GM23248 (cell line): Measurements from ENCODE around the gene SEMA5A. TPM values are rescaled to one million over a fixed set of nuclear protein-coding genes. Genes with fewer than 3 reads are reported as not detected.

Source experiments
- DNase-seq: peaks from one replicate; pipeline ENCODE4 v3.0.0-alpha.2; 2015
- H2AFZ ChIP-seq: fragments of 200-600 bp; sonication (generic); 2 replicates; pipeline ENCODE4 v1.6.1; 2016; ENCODE audit warnings: antibody characterized with exemption
- H3F3A ChIP-seq: fragments of 200-600 bp; sonication (generic); 2 replicates; pipeline ENCODE4 v1.6.1; 2016; ENCODE audit warnings: mild to moderate bottlenecking, antibody characterized with exemption, mixed run types; ENCODE audit not compliant: insufficient read depth
- H3K27ac ChIP-seq: fragments of 200-600 bp; sonication (generic); 2 replicates; pipeline ENCODE4 v1.5.1; 2016; ENCODE audit warnings: mild to moderate bottlenecking
- H3K27me3 ChIP-seq: fragments of 200-600 bp; sonication (generic); replicated peaks from 2 replicates; pipeline ENCODE4 v1.6.1; 2016; ENCODE audit warnings: mild to moderate bottlenecking; ENCODE audit not compliant: insufficient read depth
- H3K36me3 ChIP-seq: fragments of 200-600 bp; sonication (generic); 2 replicates; pipeline ENCODE4 v1.6.1; 2016; ENCODE audit warnings: low read depth, mild to moderate bottlenecking
- H3K4me1 ChIP-seq: fragments of 200-600 bp; sonication (generic); 2 replicates; pipeline ENCODE4 v1.6.1; 2016; ENCODE audit warnings: mild to moderate bottlenecking; ENCODE audit not compliant: insufficient read depth
- H3K4me2 ChIP-seq: fragments of 200-600 bp; sonication (generic); one replicate; pipeline ENCODE4 v1.6.1; 2016; ENCODE audit warnings: mild to moderate bottlenecking; ENCODE audit not compliant: unreplicated experiment
- H3K4me3 ChIP-seq: fragments of 200-600 bp; sonication (generic); 2 replicates; pipeline ENCODE4 v1.5.1; 2016; ENCODE audit warnings: mild to moderate bottlenecking
- H3K79me2 ChIP-seq: fragments of 200-600 bp; sonication (generic); 2 replicates; pipeline ENCODE4 v1.6.1; 2016; ENCODE audit warnings: mild to moderate bottlenecking; ENCODE audit not compliant: insufficient read depth
- H3K9ac ChIP-seq: fragments of 200-600 bp; sonication (generic); 2 replicates; pipeline ENCODE4 v1.6.1; 2016; ENCODE audit warnings: mild to moderate bottlenecking
- H3K9me2 ChIP-seq: fragments of 200-600 bp; sonication (generic); 2 replicates; pipeline ENCODE4 v1.6.1; 2016; ENCODE audit warnings: mixed run types, mild to moderate bottlenecking, moderate library complexity; ENCODE audit not compliant: insufficient read depth
- H3K9me3 ChIP-seq: fragments of 200-600 bp; sonication (generic); one replicate; pipeline ENCODE4 v1.6.1; 2017; ENCODE audit warnings: low read depth
- H4K20me1 ChIP-seq: fragments of 200-600 bp; sonication (generic); 2 replicates; pipeline ENCODE4 v1.6.0; 2016; ENCODE audit not compliant: insufficient read depth
- EZH2 ChIP-seq: fragments of 200-600 bp; sonication (generic); IDR thresholded peaks from 2 replicates; pipeline ENCODE4 v1.6.1; 2018; ENCODE audit warnings: antibody characterized with exemption, mild to moderate bottlenecking; ENCODE audit not compliant: insufficient read depth, poor library complexity, severe bottlenecking
- EZH2phosphoT487 ChIP-seq: fragments of 200-600 bp; sonication (generic); IDR thresholded peaks from 2 replicates; pipeline ENCODE4 v1.6.1; 2018; ENCODE audit warnings: antibody characterized with exemption, moderate library complexity, mild to moderate bottlenecking, low read depth; ENCODE audit not compliant: insufficient read depth
- WGBS, 2 experiments: methylation state at CpG; one replicate each; pipeline ENCODE4 v1.1.6; 2015 to 2017; ENCODE audit warnings: low lambda C conversion rate in 2 of 2, low coverage in 1 of 2; ENCODE audit errors: missing lambda C conversion rate in 2 of 2; 5-methylcytosine and 5-hydroxymethylcytosine counted together
- in situ Hi-C: fragments of 300-500 bp; cut with MboI; formaldehyde crosslinking; loops from 2 replicates; pipeline ENCODE4 v1.15.0; 2020
- polyA plus RNA-seq: library from polyadenylated mRNA; unstranded; fragments of >200 nt; fragmentation: Nextera tagmentation; extraction: Ambion mirVana; gene quantifications from 2 replicates; pipeline ENCODE4 v1.2.1, GENCODE V29; 2016
- total RNA-seq: library from RNA; depleted of rRNA; stranded (reverse); fragments of >200 nt; shearing (Covaris generic); gene quantifications from 2 replicates; pipeline ENCODE4 v1.2.3, GENCODE V29; 2014

SEMA5A gene
- total and polyA plus RNA-seq, 2 experiments from 2014 or later, result 33.5 to 38.2 TPM

DNA sequence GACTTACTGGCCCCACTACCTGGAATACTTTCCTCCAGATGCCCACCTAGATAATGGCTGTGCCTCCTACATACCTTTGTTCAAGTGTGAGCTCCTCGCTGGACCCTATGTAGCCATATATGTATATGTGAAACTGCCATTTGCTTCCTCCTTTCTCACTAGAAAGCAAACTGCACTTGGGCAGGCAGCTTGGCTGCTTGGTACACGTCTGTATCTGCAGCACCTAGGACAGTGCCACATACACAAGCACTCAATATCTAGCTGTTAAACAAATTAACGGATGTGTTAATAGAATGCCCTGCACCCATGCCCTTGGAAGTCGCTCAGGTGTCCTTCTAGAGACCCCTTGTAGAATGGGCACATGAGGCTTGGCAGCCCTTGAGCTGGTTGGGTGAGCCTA is 301.5 kb downstream of the SEMA5A start:
- peaks cover 14% of the 10 kb centered on the region for H3K4me1 ChIP-seq
- H4K20me1 ChIP-seq, result no peaks in the 10 kb centered on the region
- no peak overlapping the region for H3K4me2 ChIP-seq
- peaks cover 8% of the 10 kb centered on the region for H3F3A ChIP-seq
- WGBS, 2 experiments, result 71 to 73% methylated on average over 4 of the region's 4 CpGs
- no peak overlapping the region for H3K9ac ChIP-seq
- no peak for DNase-seq
- H3K9me2 ChIP-seq, result no peaks in the 10 kb centered on the region
- H3K36me3 ChIP-seq, result no peaks in the 10 kb centered on the region
- no peaks in the 10 kb centered on the region for H3K9me3 ChIP-seq
- no peak overlapping the region for H3K4me3 ChIP-seq
- no peak for TF ChIP-seq EZH2phosphoT487
- no peak for TF ChIP-seq EZH2
- no peak overlapping the region for H2AFZ ChIP-seq
- in situ Hi-C loops, result no loop called here
- no peaks in the 10 kb centered on the region for H3K27me3 ChIP-seq
- no peak overlapping the region for H3K27ac ChIP-seq
- H3K79me2 ChIP-seq, result no peaks in the 10 kb centered on the region

DNA sequence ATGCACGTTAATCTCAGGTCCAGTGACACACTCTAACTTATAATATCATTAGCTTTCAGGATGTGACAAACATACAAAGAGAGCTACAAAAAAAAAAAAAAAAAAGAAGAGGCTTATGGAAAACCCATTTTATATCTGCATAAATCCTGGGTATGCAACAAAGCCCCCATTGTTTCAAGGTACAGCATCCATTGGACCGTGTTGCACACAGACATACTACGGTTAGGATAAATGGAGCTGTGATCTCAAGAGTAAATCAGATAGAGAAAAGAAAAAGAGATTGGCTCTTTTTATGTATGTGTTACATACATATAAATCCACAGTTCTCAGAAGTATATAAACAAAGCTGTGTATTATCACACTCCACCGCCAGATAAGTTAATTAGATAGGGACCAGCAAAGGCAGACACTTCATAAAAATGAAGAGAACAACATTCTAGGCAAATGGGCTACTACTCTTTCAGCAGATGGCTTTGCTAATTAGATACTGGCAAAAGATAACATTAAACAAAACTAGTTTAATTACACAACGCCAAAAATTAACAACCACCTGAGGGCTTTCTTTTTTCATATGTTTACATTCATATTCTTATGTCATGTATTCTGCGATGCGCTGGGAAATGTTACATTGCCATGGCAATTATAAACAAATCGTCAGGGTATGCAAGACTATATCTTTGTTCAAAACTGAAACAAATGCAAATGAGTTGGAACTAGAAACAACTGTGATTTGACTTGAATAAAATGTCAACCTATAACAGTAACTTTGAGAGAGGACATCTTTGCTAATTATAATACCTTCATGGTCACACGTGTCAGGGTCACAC is 304.2 kb downstream of the SEMA5A start:
- Histone ChIP-seq H3K9ac (no peak overlapping the region), H3K36me3 (no peaks in the 10 kb centered on the region), H3K9me3 (no peaks in the 10 kb centered on the region), H3K4me1 (peaks cover 27% of the 10 kb centered on the region), H3K79me2 (no peaks in the 10 kb centered on the region), H3K27ac (no peak overlapping the region), H2AFZ (no peak overlapping the region), H4K20me1 (no peaks in the 10 kb centered on the region), H3K27me3 (no peaks in the 10 kb centered on the region), H3F3A (peaks cover 19% of the 10 kb centered on the region), H3K4me3 (no peak overlapping the region), H3K9me2 (no peaks in the 10 kb centered on the region), H3K4me2 (no peak overlapping the region)
- 86 to 89% methylated on average over 9 of the region's 9 CpGs for WGBS, 2 experiments
- DNase-seq, result no peak
- in situ Hi-C loops, result no loop called here
- no peak for TF ChIP-seq EZH2phosphoT487
- no peak for TF ChIP-seq EZH2

DNA sequence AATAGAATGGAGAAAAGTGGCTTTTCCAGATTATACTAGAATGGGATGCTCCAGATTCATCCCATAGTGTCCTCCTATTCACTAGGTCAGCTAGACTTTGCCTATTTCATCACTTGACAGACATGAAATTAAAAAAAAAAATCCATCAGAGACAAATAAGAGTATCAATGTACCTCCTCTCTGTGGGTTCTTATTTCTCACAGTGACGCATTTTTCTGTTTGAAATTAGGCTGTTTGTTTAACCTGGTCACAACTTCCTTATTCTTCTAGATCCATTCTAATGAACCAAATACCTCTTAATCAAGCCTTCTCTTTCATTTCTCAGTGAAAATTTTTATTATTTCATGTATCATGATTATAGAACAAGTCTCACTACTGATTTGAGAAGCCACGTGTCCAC is 305.4 kb downstream of the SEMA5A start:
- WGBS, 2 experiments, result 93 to 97% methylated on average over 2 of the region's 2 CpGs
- H3K27me3 ChIP-seq, result no peaks in the 10 kb centered on the region
- H3K9me3 ChIP-seq, result no peaks in the 10 kb centered on the region
- in situ Hi-C loops, result no loop called here
- no peaks in the 10 kb centered on the region for H3K79me2 ChIP-seq
- H3K9me2 ChIP-seq, result no peaks in the 10 kb centered on the region
- no peak overlapping the region for H3K9ac ChIP-seq
- H3K27ac ChIP-seq, result no peak overlapping the region
- no peak overlapping the region for H3K4me2 ChIP-seq
- no peak for DNase-seq
- no peak overlapping the region for H2AFZ ChIP-seq
- TF ChIP-seq EZH2, result no peak
- H3K36me3 ChIP-seq, result no peaks in the 10 kb centered on the region
- peaks cover 26% of the 10 kb centered on the region for H3K4me1 ChIP-seq
- H4K20me1 ChIP-seq, result no peaks in the 10 kb centered on the region
- peaks cover 19% of the 10 kb centered on the region for H3F3A ChIP-seq
- no peak overlapping the region for H3K4me3 ChIP-seq

DNA sequence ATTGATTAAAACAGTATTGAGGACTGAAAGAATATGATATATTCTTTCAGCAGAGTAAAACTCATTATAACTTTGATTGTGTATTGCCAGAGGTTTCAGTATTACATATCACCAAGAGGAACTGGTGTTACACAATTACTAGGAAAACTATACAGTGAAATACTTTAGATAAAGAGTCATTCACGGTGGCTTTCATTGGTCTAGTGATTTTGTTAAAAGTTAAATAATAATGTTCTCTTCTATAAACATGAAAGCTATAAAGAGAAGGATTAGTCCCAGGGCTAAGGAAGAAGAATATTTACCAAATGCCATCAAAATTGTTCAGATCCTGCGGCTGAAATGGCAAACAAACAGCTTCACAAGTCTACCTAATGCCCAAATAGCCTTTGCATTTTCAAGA is 306.2 kb downstream of the SEMA5A start:
- Histone ChIP-seq H3K9me3 (no peaks in the 10 kb centered on the region), H3K36me3 (no peaks in the 10 kb centered on the region), H2AFZ (no peak overlapping the region), H3K27me3 (no peaks in the 10 kb centered on the region), H3K4me2 (peak overlapping the region; percentile 4), H3K4me3 (no peak overlapping the region), H3K79me2 (no peaks in the 10 kb centered on the region), H3K9ac (no peak overlapping the region), H3F3A (peaks cover 19% of the 10 kb centered on the region), H3K27ac (peak overlapping the region; percentile 67), H3K9me2 (no peaks in the 10 kb centered on the region), H3K4me1 (peaks cover 20% of the 10 kb centered on the region), H4K20me1 (no peaks in the 10 kb centered on the region)
- 89 to 92% methylated on average over 2 of the region's 2 CpGs for WGBS, 2 experiments
- in situ Hi-C loops, result no loop called here
- TF ChIP-seq EZH2 (no peak), EZH2phosphoT487 (no peak)
- DNase-seq, result peak; percentile 50
